ENCODE results near the gene TULP4.
"Not testable (repeated sequence)": the region's sequence is repeated elsewhere in the genome, so short reads cannot be mapped to it uniquely, and the experiment has no call there.

The TULP4 gene

GRCh38 chr6:158332237-158332636 lies 20.0 kb downstream of the TULP4 start:
- no peak for DNase-seq

GRCh38 chr6:158333094-158333493 lies 20.8 kb downstream of the TULP4 start:
- no peak for DNase-seq

- no peak for DNase-seq
These were observed 22.3 kb downstream of the TULP4 start for GRCh38 chr6:158334534-158334933.

GRCh38 chr6:158337332-158337731 lies 25.1 kb downstream of the TULP4 start:
- no peak for DNase-seq

- DNase-seq, result no peak
These were observed 26.2 kb downstream of the TULP4 start for GRCh38 chr6:158338311-158339112.

- not testable (repeated sequence) for DNase-seq
These were observed 26.9 kb downstream of the TULP4 start for GRCh38 chr6:158339197-158339596.

- DNase-seq, result no peak
These were observed 28.0 kb downstream of the TULP4 start for GRCh38 chr6:158340252-158340651.

DNA sequence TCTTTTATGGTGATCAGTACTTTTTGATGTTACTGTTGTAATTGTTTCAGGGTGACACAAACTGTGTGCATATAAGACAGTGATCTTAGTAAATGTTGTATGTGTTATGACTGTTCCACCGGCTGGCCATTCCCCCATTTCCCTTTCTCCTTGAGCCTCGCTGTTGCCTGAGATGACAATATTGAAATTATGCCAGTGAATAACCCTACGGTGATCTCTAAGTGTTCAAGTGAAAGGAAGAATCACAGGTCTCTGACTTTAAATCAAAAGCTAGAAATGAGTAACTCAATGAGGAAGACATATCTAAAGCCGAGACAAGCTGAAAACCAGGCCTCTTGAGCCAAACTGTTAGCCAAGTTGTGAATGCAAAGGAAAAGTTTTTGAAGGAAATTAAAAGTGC lies 32.3 kb downstream of the TULP4 start:
- DNase-seq, result no peak

DNA sequence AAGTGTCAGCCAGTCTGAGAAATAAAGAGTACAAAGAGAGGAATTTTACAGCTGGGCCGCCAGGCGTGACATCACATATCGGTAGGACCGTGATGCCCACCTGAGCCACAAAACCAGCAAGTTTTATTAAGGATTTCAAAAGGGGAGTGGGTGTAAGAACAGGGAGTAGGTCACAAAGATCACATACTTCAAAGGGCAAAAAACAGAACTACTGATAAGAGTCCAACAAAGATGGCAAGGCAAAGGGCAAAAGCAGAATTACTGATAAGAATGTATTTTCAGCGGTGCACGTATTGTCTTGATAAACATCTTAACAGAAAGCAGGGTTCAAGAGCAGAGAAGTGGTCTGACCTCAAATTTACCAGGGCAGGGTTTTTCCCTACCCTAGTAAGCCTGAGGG lies 33.2 kb downstream of the TULP4 start:
- DNase-seq, result not testable (repeated sequence)

- DNase-seq, result no peak
These were observed 35.1 kb downstream of the TULP4 start for GRCh38 chr6:158347335-158347734.

DNA sequence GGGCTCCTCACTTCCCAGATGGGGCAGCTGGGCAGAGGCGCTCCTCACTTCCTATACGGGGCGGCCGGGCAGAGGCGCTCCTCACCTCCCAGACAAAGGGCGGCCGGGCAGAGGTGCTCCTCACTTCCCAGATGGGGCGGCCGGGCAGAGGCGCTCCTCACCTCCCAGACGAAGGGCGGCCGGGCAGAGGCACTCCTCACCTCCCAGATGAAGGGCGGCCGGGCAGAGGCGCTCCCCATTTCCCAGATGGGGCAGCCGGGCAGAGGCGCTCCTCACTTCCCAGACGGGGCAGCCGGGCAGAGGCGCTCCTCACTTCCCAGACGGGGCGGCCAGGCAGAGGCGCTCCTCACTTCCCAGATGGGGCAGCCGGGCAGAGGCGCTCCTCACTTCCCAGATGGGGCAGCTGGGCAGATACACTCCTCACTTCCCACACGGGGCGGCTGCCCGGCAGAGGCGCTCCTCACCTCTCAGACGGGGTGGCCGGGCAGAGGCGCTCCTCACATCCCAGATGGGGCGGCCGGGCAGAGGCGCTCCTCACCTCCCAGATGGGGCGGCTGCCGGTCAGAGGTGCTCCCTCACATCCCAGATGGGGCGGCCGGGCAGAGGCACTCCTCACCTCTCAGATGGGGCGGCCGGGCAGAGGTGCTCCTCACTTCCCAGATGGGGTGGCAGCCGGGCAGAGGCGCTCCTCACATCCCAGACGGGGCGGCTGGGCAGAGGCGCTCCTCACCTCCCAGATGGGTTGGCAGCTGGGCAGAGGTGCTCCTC lies 36.7 kb downstream of the TULP4 start:
- not testable (repeated sequence) for DNase-seq

DNA sequence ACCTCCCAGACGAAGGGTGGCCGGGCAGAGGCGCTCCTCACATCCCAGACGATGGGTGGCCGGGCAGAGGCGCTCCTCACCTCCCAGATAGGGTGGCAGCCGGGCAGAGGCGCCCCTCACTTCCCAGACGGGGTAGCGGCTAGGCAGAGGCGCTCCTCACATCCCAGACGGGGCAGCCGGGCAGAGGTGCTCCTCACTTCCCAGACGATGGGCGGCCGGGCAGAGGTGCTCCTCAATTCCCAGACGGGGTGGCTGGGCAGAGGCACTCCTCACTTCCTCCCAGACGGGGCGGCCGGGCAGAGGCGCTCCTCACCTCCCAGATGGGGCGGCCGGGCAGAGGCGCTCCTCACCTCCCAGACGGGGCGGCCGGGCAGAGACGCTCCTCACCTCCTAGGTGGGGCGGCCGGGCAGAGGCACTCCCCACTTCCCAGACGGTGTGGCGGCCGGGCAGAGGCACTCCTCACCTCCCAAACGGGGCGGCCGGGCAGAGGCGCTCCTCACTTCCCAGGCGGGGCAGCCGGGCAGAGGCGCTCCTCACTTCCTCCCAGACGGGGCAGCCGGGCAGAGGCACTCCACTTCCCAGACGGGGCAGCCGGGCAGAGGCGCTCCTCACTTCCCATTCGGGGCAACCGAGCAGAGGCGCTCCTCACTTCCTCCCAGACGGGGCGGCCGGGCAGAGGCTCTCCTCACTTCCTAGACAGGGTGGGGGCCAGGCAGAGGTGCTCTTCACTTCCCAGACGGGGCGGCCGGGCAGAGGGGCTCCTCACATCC lies 37.4 kb downstream of the TULP4 start:
- not testable (repeated sequence) for DNase-seq

GRCh38 chr6:158350731-158351130 lies 38.5 kb downstream of the TULP4 start:
- not testable (repeated sequence) for DNase-seq

DNA sequence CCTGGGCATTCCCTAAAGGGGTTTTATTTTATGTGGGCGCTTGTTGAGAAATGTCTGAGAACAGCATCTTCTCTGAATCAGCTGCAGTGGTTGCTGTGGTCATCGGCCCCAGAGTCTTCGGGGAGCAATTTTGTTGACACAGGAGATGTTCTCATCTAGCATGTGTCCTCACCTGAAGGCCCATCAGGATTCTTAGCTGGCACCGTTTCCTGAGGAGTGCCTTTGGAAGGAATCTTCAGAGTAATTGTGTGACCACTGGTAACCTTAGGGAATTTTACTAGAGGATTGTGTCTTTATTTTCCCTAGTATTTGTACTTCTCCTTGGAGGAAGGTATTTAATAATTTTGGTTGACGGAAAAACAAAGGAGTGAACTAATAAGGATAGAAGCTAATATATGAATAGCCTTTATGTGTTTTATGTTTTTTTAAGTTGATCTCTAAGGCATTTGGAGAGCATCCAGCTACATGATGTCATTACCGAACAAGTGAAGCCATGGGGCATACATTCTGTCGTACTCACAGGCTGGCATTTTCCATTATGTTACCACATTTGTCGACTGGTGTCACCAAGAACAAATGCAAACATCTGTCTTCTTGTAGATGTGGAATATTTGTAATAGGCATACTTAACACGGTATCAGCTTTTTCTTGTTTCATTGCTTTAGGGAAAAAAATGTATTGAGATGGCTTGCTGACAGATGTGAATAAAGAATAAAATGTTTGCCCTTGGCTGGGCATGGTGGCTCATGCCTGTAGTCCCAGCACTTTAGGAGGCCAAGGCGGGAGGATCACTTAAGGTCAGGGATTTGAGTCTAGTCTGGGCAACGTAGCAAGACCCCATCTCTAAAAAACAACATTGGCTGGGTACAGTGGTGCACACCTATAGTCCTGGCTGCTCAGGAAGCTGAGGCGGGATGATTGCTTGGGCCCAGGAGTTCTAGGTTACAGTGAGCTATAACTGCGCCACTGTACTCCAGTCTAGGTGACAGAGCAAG lies 41.9 kb downstream of the TULP4 start:
- DNase-seq, result no peak

- no peak for DNase-seq
These were observed 44.6 kb downstream of the TULP4 start for GRCh38 chr6:158356586-158357546.

DNA sequence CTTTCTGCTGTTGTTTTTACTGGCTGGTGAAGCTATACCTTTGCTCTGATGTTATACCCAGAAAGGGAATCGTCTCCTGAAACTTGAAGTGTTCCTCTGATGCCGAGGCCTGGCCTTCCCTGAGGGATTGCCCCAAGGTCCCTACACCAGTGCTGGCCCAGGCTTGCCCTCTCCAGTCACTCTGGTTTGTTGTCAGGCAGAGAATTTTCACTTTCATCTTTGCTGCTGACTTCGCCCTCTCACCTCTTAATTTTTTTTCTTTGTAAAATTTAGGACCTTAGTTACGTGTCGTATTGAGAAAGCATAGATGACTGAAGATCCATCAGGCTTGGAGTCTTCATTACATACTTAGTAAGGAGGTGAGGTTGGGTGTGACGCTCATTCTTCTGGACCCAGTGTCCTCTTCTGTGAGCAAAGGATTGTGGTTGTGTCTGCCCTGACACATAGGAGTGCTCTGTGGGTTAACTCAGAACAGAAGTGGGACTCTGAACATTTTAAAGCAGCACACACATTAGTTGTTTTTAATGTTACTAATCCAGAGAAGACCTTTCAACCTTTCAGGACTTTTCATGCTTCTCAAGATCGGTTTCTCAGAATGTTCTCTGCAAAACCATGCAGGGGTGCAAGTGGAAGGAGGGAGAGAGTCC lies 45.4 kb downstream of the TULP4 start:
- no peak for DNase-seq

GRCh38 chr6:158358450-158359077 lies 46.3 kb downstream of the TULP4 start:
- DNase-seq, result no peak

DNA sequence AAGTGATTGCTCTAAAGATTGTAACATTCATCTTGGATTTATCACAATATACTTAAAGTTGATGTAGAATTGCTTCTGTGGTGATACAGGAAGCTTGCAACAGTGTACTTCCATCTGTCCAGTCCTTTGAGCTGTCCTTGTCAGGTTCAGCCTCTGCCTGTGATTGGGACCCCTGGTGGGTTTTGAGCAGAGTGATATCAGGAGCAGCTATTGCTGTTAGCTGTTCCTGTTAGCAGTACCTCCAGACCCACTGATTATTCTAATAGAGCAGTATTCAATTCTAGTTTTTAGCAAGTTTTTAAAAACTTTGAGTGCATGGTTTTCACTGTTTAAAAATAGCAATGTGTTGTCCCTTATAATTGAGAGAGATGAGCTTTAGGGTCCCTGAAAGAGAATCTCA lies 48.8 kb downstream of the TULP4 start:
- DNase-seq, result no peak

- DNase-seq, result no peak
These were observed 49.9 kb downstream of the TULP4 start for GRCh38 chr6:158361961-158362669.

Data from activated naive CD4-positive, alpha-beta T cell (primary cell).